Neural progenitor cell (in vitro differentiated cells): ENCODE results near the gene DCTN5. TPM values are rescaled to one million over a fixed set of nuclear protein-coding genes. Genes with fewer than 3 reads are reported as not detected.
"Not testable (repeated sequence)": the region's sequence is repeated elsewhere in the genome, so short reads cannot be mapped to it uniquely, and the experiment has no call there.

Experiments used
- DNase-seq: peaks from one replicate; pipeline ENCODE4 v3.0.0-alpha.2; 2016; ENCODE audit warnings: low spot score
- H2AFZ ChIP-seq: fragments of 200-600 bp; sonication (generic); replicated peaks from 2 replicates; pipeline ENCODE4 v1.6.1; 2016; ENCODE audit warnings: antibody characterized with exemption
- H3F3A ChIP-seq: fragments of 200-600 bp; sonication (generic); 2 replicates; pipeline ENCODE4 v1.6.1; 2016; ENCODE audit warnings: antibody characterized with exemption, low read depth
- H3K27ac ChIP-seq: fragments of 200-600 bp; sonication (generic); 2 replicates; pipeline ENCODE4 v1.5.1; 2016; ENCODE audit warnings: mild to moderate bottlenecking
- H3K27me3 ChIP-seq: fragments of 200-600 bp; sonication (generic); 2 replicates; pipeline ENCODE4 v1.6.1; 2016; ENCODE audit warnings: mild to moderate bottlenecking, moderate library complexity
- H3K36me3 ChIP-seq: fragments of 200-600 bp; sonication (generic); 2 replicates; pipeline ENCODE4 v1.5.1; 2016
- H3K4me1 ChIP-seq: fragments of 200-600 bp; sonication (generic); 2 replicates; pipeline ENCODE4 v1.6.1; 2016; ENCODE audit warnings: mixed run types
- H3K4me2 ChIP-seq: fragments of 200-600 bp; sonication (generic); 2 replicates; pipeline ENCODE4 v1.6.1; 2016
- H3K4me3 ChIP-seq: fragments of 200-600 bp; sonication (generic); 2 replicates; pipeline ENCODE4 v1.5.1; 2016
- H3K79me2 ChIP-seq: fragments of 200-600 bp; sonication (generic); 2 replicates; pipeline ENCODE4 v1.6.1; 2016; ENCODE audit warnings: low read depth
- H3K9ac ChIP-seq: fragments of 200-600 bp; sonication (generic); 2 replicates; pipeline ENCODE4 v1.6.1; 2016
- H3K9me3 ChIP-seq: fragments of 200-600 bp; sonication (generic); 2 replicates; pipeline ENCODE4 v1.5.1; 2016; ENCODE audit warnings: low read depth
- H4K20me1 ChIP-seq: fragments of 200-600 bp; sonication (generic); 2 replicates; pipeline ENCODE4 v1.6.1; 2016; ENCODE audit warnings: low read depth
- H3K27ac Mint-ChIP-seq: 3 replicates; pipeline ENCODE4 v1.8.0; 2021; ENCODE audit warnings: mixed read lengths
- H3K27me3 Mint-ChIP-seq: 2 replicates; pipeline ENCODE4 v1.8.0; 2022; ENCODE audit warnings: low read depth, mild to moderate bottlenecking, inconsistent platforms, moderate library complexity, mixed read lengths; ENCODE audit not compliant: insufficient read depth
- H3K36me3 Mint-ChIP-seq: 3 replicates; pipeline ENCODE4 v1.8.0; 2021; ENCODE audit warnings: mixed read lengths
- H3K4me1 Mint-ChIP-seq: 3 replicates; pipeline ENCODE4 v1.8.0; 2021; ENCODE audit warnings: mixed read lengths
- H3K4me3 Mint-ChIP-seq: 3 replicates; pipeline ENCODE4 v1.8.0; 2021; ENCODE audit warnings: mild to moderate bottlenecking, moderate library complexity, mixed read lengths
- H3K9me3 Mint-ChIP-seq: 3 replicates; pipeline ENCODE4 v1.8.0; 2020; ENCODE audit warnings: mixed read lengths
- EZH2 ChIP-seq: fragments of 200-600 bp; sonication (generic); IDR thresholded peaks from 2 replicates; pipeline ENCODE4 v1.6.1; 2017; ENCODE audit warnings: antibody characterized with exemption, mild to moderate bottlenecking, moderate library complexity
- EZH2phosphoT487 ChIP-seq: fragments of 200-600 bp; sonication (generic); IDR thresholded peaks from 2 replicates; pipeline ENCODE4 v1.6.1; 2017; ENCODE audit warnings: antibody characterized with exemption
- total RNA-seq: library from RNA; depleted of rRNA; stranded (reverse); fragments of >200 nt; gene quantifications from 2 replicates; pipeline ENCODE4 v1.2.3, GENCODE V29; 2015; ENCODE audit warnings: low replicate concordance
- TF ChIP-seq, protein P1 (sequence below): fragments of 200-600 bp; sonication (generic); IDR thresholded peaks from 2 replicates; pipeline ENCODE4 v1.5.1; 2017; ENCODE audit warnings: antibody characterized with exemption, mild to moderate bottlenecking

Gene DCTN5
- total RNA-seq, 1 donor from 2014 or later, result 35.7 TPM

GRCh38 chr16:23615805-23616204 lies 25.5 kb upstream of the DCTN5 start:
- Histone ChIP-seq H3K9ac (no peak overlapping the region), H3K4me3 (no peak overlapping the region), H4K20me1 (no peaks in the 10 kb centered on the region), H3F3A (no peaks in the 10 kb centered on the region), H3K4me1 (no peaks in the 10 kb centered on the region), H3K27ac (no peak overlapping the region), H3K27me3 (no peaks in the 10 kb centered on the region), H3K79me2 (no peaks in the 10 kb centered on the region), H2AFZ (no peak overlapping the region), H3K4me2 (no peak overlapping the region), H3K9me3 (no peaks in the 10 kb centered on the region), H3K36me3 (no peaks in the 10 kb centered on the region)
- no peaks in the 10 kb centered on the region for H3K9me3 Mint-ChIP-seq
- no peak overlapping the region for H3K27ac Mint-ChIP-seq
- H3K4me1 Mint-ChIP-seq, result no peaks in the 10 kb centered on the region
- H3K36me3 Mint-ChIP-seq, result peaks cover 11% of the 10 kb centered on the region
- H3K4me3 Mint-ChIP-seq, result no peak overlapping the region
- no peaks in the 10 kb centered on the region for H3K27me3 Mint-ChIP-seq
- DNase-seq, result no peak
- TF ChIP-seq, protein P1, sequence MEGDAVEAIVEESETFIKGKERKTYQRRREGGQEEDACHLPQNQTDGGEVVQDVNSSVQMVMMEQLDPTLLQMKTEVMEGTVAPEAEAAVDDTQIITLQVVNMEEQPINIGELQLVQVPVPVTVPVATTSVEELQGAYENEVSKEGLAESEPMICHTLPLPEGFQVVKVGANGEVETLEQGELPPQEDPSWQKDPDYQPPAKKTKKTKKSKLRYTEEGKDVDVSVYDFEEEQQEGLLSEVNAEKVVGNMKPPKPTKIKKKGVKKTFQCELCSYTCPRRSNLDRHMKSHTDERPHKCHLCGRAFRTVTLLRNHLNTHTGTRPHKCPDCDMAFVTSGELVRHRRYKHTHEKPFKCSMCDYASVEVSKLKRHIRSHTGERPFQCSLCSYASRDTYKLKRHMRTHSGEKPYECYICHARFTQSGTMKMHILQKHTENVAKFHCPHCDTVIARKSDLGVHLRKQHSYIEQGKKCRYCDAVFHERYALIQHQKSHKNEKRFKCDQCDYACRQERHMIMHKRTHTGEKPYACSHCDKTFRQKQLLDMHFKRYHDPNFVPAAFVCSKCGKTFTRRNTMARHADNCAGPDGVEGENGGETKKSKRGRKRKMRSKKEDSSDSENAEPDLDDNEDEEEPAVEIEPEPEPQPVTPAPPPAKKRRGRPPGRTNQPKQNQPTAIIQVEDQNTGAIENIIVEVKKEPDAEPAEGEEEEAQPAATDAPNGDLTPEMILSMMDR, result no peak
- TF ChIP-seq EZH2phosphoT487, result no peak
- TF ChIP-seq EZH2, result no peak

DNA sequence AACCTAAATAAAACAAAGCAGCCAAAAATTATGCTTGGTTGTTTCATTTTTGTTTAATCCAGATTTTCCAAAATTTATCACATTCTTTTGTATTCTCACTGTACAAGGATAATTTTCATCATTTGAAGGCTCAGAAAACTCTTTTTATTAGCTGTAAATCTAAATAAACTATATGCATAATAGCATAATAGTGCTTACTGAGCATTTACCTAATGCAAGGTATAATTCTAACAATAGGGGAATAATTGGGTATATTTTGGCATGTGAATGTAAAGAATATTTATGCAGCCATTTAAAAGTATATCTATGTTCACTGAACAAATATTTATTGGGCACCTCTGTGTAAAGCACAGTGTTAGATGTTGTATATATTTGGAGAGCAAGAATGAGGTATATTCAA lies 17.2 kb upstream of the DCTN5 start:
- Histone ChIP-seq H4K20me1 (no peaks in the 10 kb centered on the region), H3K27ac (no peak overlapping the region), H3K9ac (no peak overlapping the region), H3K79me2 (no peaks in the 10 kb centered on the region), H3K4me1 (no peaks in the 10 kb centered on the region), H3K36me3 (no peaks in the 10 kb centered on the region), H3K4me3 (no peak overlapping the region), H3K27me3 (no peaks in the 10 kb centered on the region), H3K9me3 (no peaks in the 10 kb centered on the region), H3K4me2 (no peak overlapping the region), H3F3A (no peaks in the 10 kb centered on the region), H2AFZ (no peak overlapping the region)
- TF ChIP-seq EZH2 (no peak), EZH2phosphoT487 (no peak)
- TF ChIP-seq, protein P1, result no peak
- Mint-ChIP-seq H3K27me3 (no peaks in the 10 kb centered on the region), H3K27ac (no peak overlapping the region), H3K36me3 (peaks cover 11% of the 10 kb centered on the region), H3K4me1 (no peaks in the 10 kb centered on the region), H3K4me3 (no peak overlapping the region), H3K9me3 (no peaks in the 10 kb centered on the region)
- DNase-seq, result no peak

- Histone ChIP-seq H3K9ac (no peak overlapping the region), H3K36me3 (no peaks in the 10 kb centered on the region), H3F3A (no peaks in the 10 kb centered on the region), H3K4me3 (no peak overlapping the region), H3K9me3 (no peaks in the 10 kb centered on the region), H3K4me2 (no peak overlapping the region), H3K27ac (no peak overlapping the region), H4K20me1 (no peaks in the 10 kb centered on the region), H3K27me3 (no peaks in the 10 kb centered on the region), H3K4me1 (no peaks in the 10 kb centered on the region), H2AFZ (no peak overlapping the region), H3K79me2 (no peaks in the 10 kb centered on the region)
- Mint-ChIP-seq H3K27me3 (no peaks in the 10 kb centered on the region), H3K4me1 (no peaks in the 10 kb centered on the region), H3K9me3 (no peaks in the 10 kb centered on the region), H3K27ac (no peak overlapping the region), H3K4me3 (no peak overlapping the region), H3K36me3 (peaks cover 6% of the 10 kb centered on the region)
- DNase-seq, result no peak
- TF ChIP-seq EZH2 (no peak), EZH2phosphoT487 (no peak)
- TF ChIP-seq, protein P1, result no peak
Observed at GRCh38 chr16:23629516-23629915, 11.8 kb upstream of the DCTN5 start.

GRCh38 chr16:23631874-23632273 lies 9.4 kb upstream of the DCTN5 start:
- not testable (repeated sequence) for H3K27ac ChIP-seq, H3K27me3 Mint-ChIP-seq, H3K27ac Mint-ChIP-seq, H3K4me2 ChIP-seq, H3K9me3 ChIP-seq, H3K9ac ChIP-seq, H3K9me3 Mint-ChIP-seq, H3K27me3 ChIP-seq, H3K4me1 ChIP-seq, H3K79me2 ChIP-seq, H3K4me3 ChIP-seq, H4K20me1 ChIP-seq, DNase-seq, H2AFZ ChIP-seq, H3K4me1 Mint-ChIP-seq, H3F3A ChIP-seq, H3K4me3 Mint-ChIP-seq, H3K36me3 ChIP-seq
- peaks cover 21% of the 10 kb centered on the region for H3K36me3 Mint-ChIP-seq
